ENCODE measurements around the gene RPL29.

- no peak for TF ChIP-seq POLR2A (IDR thresholded peaks at IDR 0.05; ENCODE audit: low read depth, low read length)
- TF ChIP-seq POLR2AphosphoS5 (IDR thresholded peaks at IDR 0.05; ENCODE audit: low read depth, low read length) = no peak
- no peak for TF ChIP-seq TAF1 (IDR thresholded peaks at IDR 0.05; ENCODE audit: borderline replicate concordance, low read depth, low read length)
Observed at GRCh38 chr3:52014613-52015012, 18.9 kb upstream of the RPL29 start.

Measured in GM12892 (cell line).